Left lobe of liver (tissue), 1 donor: ENCODE measurements around the gene CD70. TPM values are rescaled to one million over a fixed set of nuclear protein-coding genes. Genes with fewer than 3 reads are reported as not detected.

Experiments
- total RNA-seq: library from RNA; stranded (reverse); gene quantifications from one replicate; pipeline ENCODE4 v1.2.1, GENCODE V29; 2021
- donor health status: DM: no; HTN: yes; CAD: no.

The CD70 gene
- total RNA-seq, 1 donor from 2014 or later, result 0.25 TPM

Other genes starting within 250 kb of the CD70 start
- 63.0 TPM for gene CLPP, start 229.6 kb downstream of the CD70 start, total RNA-seq
- gene ALKBH7, start 218.4 kb downstream of the CD70 start, total RNA-seq, result 83.9 TPM
- 1.3 TPM for gene PSPN, start 215.2 kb downstream of the CD70 start, total RNA-seq
- 18.7 TPM for gene GTF2F1, start 198.0 kb downstream of the CD70 start, total RNA-seq
- 75.1 TPM for gene KHSRP, start 166.3 kb downstream of the CD70 start, total RNA-seq
- 0.18 TPM for gene SLC25A41, start 157.4 kb downstream of the CD70 start, total RNA-seq
- 40.3 TPM for gene SLC25A23, start 131.4 kb downstream of the CD70 start, total RNA-seq
- 25.9 TPM for gene CRB3, start 126.9 kb downstream of the CD70 start, total RNA-seq
- gene DENND1C, start 109.4 kb downstream of the CD70 start, total RNA-seq, result 1.1 TPM
- 0.70 TPM for gene TUBB4A, start 88.8 kb downstream of the CD70 start, total RNA-seq
- 0.13 TPM for gene TNFSF9, start 60.1 kb downstream of the CD70 start, total RNA-seq
- 8.3 TPM for gene TNFSF14, start 79.0 kb upstream of the CD70 start, total RNA-seq
- gene C3, start 129.5 kb upstream of the CD70 start, total RNA-seq, result 11,297 TPM
- gene GPR108, start 146.4 kb upstream of the CD70 start, total RNA-seq, result 28.8 TPM
- 9.0 TPM for gene TRIP10, start 148.5 kb upstream of the CD70 start, total RNA-seq
- gene SH2D3A, start 176.3 kb upstream of the CD70 start, total RNA-seq, result 1.1 TPM
- gene VAV1, start 181.6 kb upstream of the CD70 start, total RNA-seq, result 3.1 TPM